ENCODE results near the gene P2RY11.

P2RY11 gene

GRCh38 chr19:10111405-10111811 lies at the start of gene P2RY11:
P2RY11 (plus strand) TSS chr19:10111693; CDS start chr19:10111722, 29 bp downstream.
- DNase-seq (ENCODE audit: low read depth) = no peak

- no peak for DNase-seq (ENCODE audit: low read depth)
These were observed 49.7 kb upstream of the P2RY11 start for GRCh38 chr19:10061717-10062310.

- no peak for DNase-seq (ENCODE audit: low read depth)
These were observed 43.3 kb upstream of the P2RY11 start for GRCh38 chr19:10068205-10068604.

GRCh38 chr19:10069046-10069445 lies 42.4 kb upstream of the P2RY11 start:
- DNase-seq (ENCODE audit: low read depth) = no peak

GRCh38 chr19:10070730-10071446 lies 40.6 kb upstream of the P2RY11 start:
- no peak for DNase-seq (ENCODE audit: low read depth)

GRCh38 chr19:10074153-10074552 lies 37.3 kb upstream of the P2RY11 start:
- DNase-seq (ENCODE audit: low read depth) = peak; percentile 27

- DNase-seq (ENCODE audit: low read depth) = no peak
These were observed 35.0 kb upstream of the P2RY11 start for GRCh38 chr19:10076535-10076934.

GRCh38 chr19:10078329-10078728 lies 33.2 kb upstream of the P2RY11 start:
- no peak for DNase-seq (ENCODE audit: low read depth)

- DNase-seq (ENCODE audit: low read depth) = no peak
These were observed 32.5 kb upstream of the P2RY11 start for GRCh38 chr19:10079031-10079453.

GRCh38 chr19:10083911-10084310 lies 27.6 kb upstream of the P2RY11 start:
- no peak for DNase-seq (ENCODE audit: low read depth)

- no peak for DNase-seq (ENCODE audit: low read depth)
These were observed 26.7 kb upstream of the P2RY11 start for GRCh38 chr19:10084803-10085202.

- DNase-seq (ENCODE audit: low read depth) = peak; percentile 67
These were observed 25.6 kb upstream of the P2RY11 start, which contains the start of gene SHFL for GRCh38 chr19:10085641-10086590. SHFL (plus strand) TSS chr19:10086317; CDS start chr19:10086428, 111 bp downstream.

GRCh38 chr19:10086591-10087192 lies 24.8 kb upstream of the P2RY11 start:
- no peak for DNase-seq (ENCODE audit: low read depth)

- DNase-seq (ENCODE audit: low read depth) = no peak
These were observed 24.0 kb upstream of the P2RY11 start for GRCh38 chr19:10087296-10088061.

GRCh38 chr19:10088949-10089554 lies 22.4 kb upstream of the P2RY11 start:
- DNase-seq (ENCODE audit: low read depth) = no peak

GRCh38 chr19:10089801-10090375 lies 21.6 kb upstream of the P2RY11 start:
- no peak for DNase-seq (ENCODE audit: low read depth)

- DNase-seq (ENCODE audit: low read depth) = no peak
These were observed 20.2 kb upstream of the P2RY11 start for GRCh38 chr19:10091370-10091687.

- DNase-seq (ENCODE audit: low read depth) = no peak
These were observed 19.4 kb upstream of the P2RY11 start for GRCh38 chr19:10091895-10092641.

GRCh38 chr19:10092648-10093294 lies 18.7 kb upstream of the P2RY11 start:
- no peak for DNase-seq (ENCODE audit: low read depth)
